Measurements from ENCODE around the gene PHAF1. TPM values are rescaled to one million over a fixed set of nuclear protein-coding genes. Genes with fewer than 3 reads are reported as not detected.

The PHAF1 gene
- total RNA-seq, 1 experiment from 2014 or later: 15.7 TPM

- in situ Hi-C loops (cut with HindIII; ENCODE audit: low pct_unique_long_range_greater_than_20kb, low sequenced_read_pairs): no loop called here
- no peak for DNase-seq (ENCODE audit: low read depth, low spot score)
- intact Hi-C loops (cut with micrococcal nuclease; ENCODE audit: unreplicated experiment): no loop called here
- ChIA-PET POLR2A (no interaction called here), CTCF (no interaction called here)
- H3K27me3 ChIP-seq (ENCODE audit: control insufficient read depth, insufficient read depth, low read length): no peaks in the 10 kb centered on the region
- no peak for ATAC-seq
- H3K27ac ChIP-seq (ENCODE audit: low read length): no peak overlapping the region
- no peaks in the 10 kb centered on the region for H3K9me3 ChIP-seq (ENCODE audit: control insufficient read depth, insufficient read depth, low read depth, low read length)
- no peaks in the 10 kb centered on the region for H3K4me1 ChIP-seq (ENCODE audit: control insufficient read depth, insufficient read depth, low read length)
- peaks cover 5% of the 10 kb centered on the region; the same call in 1 of the 2 replicates for H3K36me3 ChIP-seq (ENCODE audit: control insufficient read depth, insufficient read depth, low read length)
- BruUV-seq (replicated peaks): no TSS peak
- H3K4me3 ChIP-seq (ENCODE audit: low read depth in 2 of 2, low read length in 2 of 2): no peak overlapping the region
- TF ChIP-seq TCF7L2 (IDR thresholded peaks at IDR 0.05; ENCODE audit: low read depth, low read length) (no peak), REST (IDR thresholded peaks at IDR 0.05; ENCODE audit: insufficient read depth in 1 of 2, low read depth in 2 of 2, low read length in 1 of 2) (no peak), POLR2AphosphoS5 (IDR thresholded peaks at IDR 0.05; ENCODE audit: low read depth, low read length) (no peak), CTCF (IDR thresholded peaks at IDR 0.05) (no peak), SIN3A (IDR thresholded peaks at IDR 0.05; ENCODE audit: borderline replicate concordance, insufficient read depth, low read depth, low read length) (no peak)
These were observed 35.2 kb downstream of the PHAF1 start for GRCh38 chr16:67144943-67145342.

GRCh38 chr16:67145746-67146145 lies 36.0 kb downstream of the PHAF1 start:
- Histone ChIP-seq H3K27ac (ENCODE audit: low read length) (no peak overlapping the region), H3K4me1 (ENCODE audit: control insufficient read depth, insufficient read depth, low read length) (no peaks in the 10 kb centered on the region), H3K36me3 (ENCODE audit: control insufficient read depth, insufficient read depth, low read length) (peaks cover 5% of the 10 kb centered on the region; the same call in 1 of the 2 replicates), H3K9me3 (ENCODE audit: control insufficient read depth, insufficient read depth, low read depth, low read length) (no peaks in the 10 kb centered on the region), H3K4me3 (ENCODE audit: low read depth in 2 of 2, low read length in 2 of 2) (no peak overlapping the region), H3K27me3 (ENCODE audit: control insufficient read depth, insufficient read depth, low read length) (no peaks in the 10 kb centered on the region)
- intact Hi-C loops (cut with micrococcal nuclease; ENCODE audit: unreplicated experiment): no loop called here
- no peak for DNase-seq (ENCODE audit: low read depth, low spot score)
- ATAC-seq: no peak
- CTCF ChIA-PET: no interaction called here
- POLR2A ChIA-PET: no interaction called here
- in situ Hi-C loops (cut with HindIII; ENCODE audit: low pct_unique_long_range_greater_than_20kb, low sequenced_read_pairs): no loop called here
- TF ChIP-seq REST (IDR thresholded peaks at IDR 0.05; ENCODE audit: insufficient read depth in 1 of 2, low read depth in 2 of 2, low read length in 1 of 2) (no peak), CTCF (IDR thresholded peaks at IDR 0.05) (no peak), POLR2AphosphoS5 (IDR thresholded peaks at IDR 0.05; ENCODE audit: low read depth, low read length) (no peak)
- no TSS peak for BruUV-seq (replicated peaks)

All from Panc1 (cell line).